AG10803 (cell line): Measurements from ENCODE around the gene WNT8A.
A peak's percentile ranks its signal among the peaks of the same experiment; 100 is the strongest.
"Not testable (repeated sequence)": the region's sequence is repeated elsewhere in the genome, so short reads cannot be mapped to it uniquely, and the experiment has no call there.

Experiments
- DNase-seq: peaks from one replicate; pipeline ENCODE4 v3.0.0; 2010; ENCODE audit warnings: low read depth
- H3K4me3 ChIP-seq: 2 replicates; pipeline ENCODE4 v1.5.1; 2011; ENCODE audit warnings: mild to moderate bottlenecking, low read length, control low read depth
- CTCF ChIP-seq: conservative IDR thresholded peaks from 2 replicates; pipeline ENCODE4 v1.5.1; 2011; ENCODE audit warnings: mild to moderate bottlenecking, low read length, control low read depth, inconsistent platforms

WNT8A gene, protein sequence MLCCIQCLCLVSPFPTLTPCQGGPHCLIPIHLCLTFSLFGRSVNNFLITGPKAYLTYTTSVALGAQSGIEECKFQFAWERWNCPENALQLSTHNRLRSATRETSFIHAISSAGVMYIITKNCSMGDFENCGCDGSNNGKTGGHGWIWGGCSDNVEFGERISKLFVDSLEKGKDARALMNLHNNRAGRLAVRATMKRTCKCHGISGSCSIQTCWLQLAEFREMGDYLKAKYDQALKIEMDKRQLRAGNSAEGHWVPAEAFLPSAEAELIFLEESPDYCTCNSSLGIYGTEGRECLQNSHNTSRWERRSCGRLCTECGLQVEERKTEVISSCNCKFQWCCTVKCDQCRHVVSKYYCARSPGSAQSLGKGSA

GRCh38 chr5:138083702-138084101, at the start of gene WNT8A:
Gene WNT8A, plus strand, starts transcription at chr5:138084033. Its CDS starts 95 bp downstream, at chr5:138084128.
- DNase-seq: no peak
- no peak within 1 kb of the TSS for H3K4me3 ChIP-seq
- no peak for TF ChIP-seq CTCF

DNA sequence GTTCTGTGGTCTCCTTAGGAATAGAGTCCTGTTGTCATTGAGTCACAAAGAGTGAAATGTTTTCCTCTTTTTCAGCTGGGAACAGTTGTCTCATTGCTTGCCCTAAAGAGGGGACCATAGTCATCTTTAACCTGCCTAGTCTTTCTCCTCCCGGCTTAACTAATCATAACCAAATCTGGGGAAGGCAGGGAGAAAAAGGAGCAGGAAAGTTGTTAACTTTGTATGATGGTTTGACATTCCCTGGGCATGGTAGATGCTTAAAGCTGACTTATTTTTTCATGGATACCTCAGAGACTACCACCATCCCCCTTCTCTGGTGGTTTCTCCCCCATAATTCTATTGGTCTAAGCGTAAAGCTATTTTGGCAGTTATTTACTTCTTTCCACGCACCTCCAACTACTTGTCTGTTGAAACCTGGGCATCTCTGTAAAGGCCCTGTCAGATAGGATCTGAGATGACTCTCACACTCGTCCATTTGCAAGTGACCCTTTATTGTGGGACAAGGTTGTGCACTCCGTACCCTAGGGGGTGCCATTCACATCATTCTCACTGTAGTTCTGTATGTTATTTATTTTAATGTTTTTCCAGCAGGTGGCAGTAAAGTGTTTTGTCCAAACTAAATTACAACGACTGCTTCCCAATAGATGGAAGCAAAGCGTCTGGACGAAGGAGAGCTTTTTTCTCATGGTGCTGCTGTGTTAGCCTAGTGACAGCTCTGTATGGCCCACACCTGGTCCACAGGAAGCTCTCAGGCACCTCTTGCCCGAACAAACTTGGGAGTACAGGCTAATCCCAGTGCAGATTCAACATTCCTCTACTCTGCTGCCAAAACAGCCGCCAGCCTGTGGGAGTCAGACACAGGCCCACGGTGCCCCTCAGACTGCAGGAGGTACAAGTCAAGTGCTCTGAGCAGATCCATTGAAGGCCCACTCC, 48.0 kb upstream of the WNT8A start:
- peak; percentile 94 for TF ChIP-seq CTCF
- peak; percentile 91 for DNase-seq
- H3K4me3 ChIP-seq: no peak overlapping the region

GRCh38 chr5:138037271-138037670, 46.6 kb upstream of the WNT8A start:
- TF ChIP-seq CTCF: no peak
- DNase-seq: no peak
- H3K4me3 ChIP-seq: no peak overlapping the region

DNA sequence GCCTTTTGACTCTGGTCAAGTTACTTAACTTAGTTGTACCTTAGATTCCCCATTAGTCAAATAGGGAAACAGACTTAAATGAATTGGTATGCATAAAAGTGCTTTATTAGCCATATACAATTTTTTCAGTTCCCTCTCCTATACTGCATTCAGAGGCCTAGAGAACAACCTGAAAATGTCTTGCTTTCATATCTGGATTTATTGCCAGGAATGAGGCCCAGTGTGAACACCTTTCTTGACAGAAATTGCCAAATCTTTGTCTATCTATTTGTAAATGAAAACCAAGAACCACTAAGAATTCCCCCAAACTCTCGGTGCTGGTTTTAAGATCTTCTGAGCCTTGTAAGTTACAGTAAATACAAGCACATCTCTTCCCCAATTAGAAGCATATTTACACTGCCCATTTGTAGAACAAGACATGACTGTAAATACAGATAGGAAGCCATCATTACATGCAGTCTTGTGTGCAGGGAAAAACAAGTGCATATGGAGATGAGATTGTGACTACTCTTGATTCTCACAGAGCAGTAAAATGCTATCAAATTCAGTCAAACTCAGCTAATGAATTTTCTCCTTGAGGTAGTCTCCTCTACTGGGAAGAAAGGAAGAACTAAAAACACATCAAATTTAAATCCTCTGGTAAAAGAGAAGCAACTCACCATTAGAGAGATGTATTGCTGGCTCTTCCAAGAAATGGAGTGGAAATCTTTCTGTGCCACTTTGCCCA, 45.8 kb upstream of the WNT8A start:
- no peak overlapping the region for H3K4me3 ChIP-seq
- no peak for DNase-seq
- TF ChIP-seq CTCF: no peak

- DNase-seq: no peak
- no peak for TF ChIP-seq CTCF
- H3K4me3 ChIP-seq: no peak overlapping the region
Measured at GRCh38 chr5:138038826-138039225, 45.0 kb upstream of the WNT8A start.

DNA sequence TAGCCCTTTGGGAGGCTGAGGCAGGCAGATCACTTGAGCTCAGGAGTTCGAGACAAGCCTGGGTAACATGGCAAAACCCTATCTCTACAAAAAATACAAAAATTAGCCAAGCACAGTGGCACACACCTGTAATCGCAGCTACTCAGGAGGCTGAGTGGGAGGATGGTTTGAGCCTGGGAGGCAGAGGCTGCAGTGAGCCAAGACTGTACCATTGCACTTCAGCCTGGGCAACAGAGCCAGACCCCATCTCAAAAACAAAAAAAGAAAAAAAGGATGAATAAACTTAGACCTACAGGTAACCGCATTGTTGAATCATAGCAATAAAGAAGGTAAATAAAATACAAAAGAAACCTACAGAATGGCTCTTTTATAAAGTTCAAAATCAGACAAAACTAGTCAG, 38.5 kb upstream of the WNT8A start:
- not testable (repeated sequence) for H3K4me3 ChIP-seq, DNase-seq
